Sciatic nerve (tissue), 2 donors: ENCODE data around the gene PPARD. TPM values are rescaled to one million over a fixed set of nuclear protein-coding genes. Genes with fewer than 3 reads are reported as not detected.
A peak's percentile ranks its signal among the peaks of the same experiment; 100 is the strongest.
"Not testable (repeated sequence)": the region's sequence is repeated elsewhere in the genome, so short reads cannot be mapped to it uniquely, and the experiment has no call there.

Experiments used
- ATAC-seq: fragments of 200-7000 bp; cut with Tn5 transposase; one replicate; pipeline ENCODE4 v1.9.1; 2020; ENCODE audit warnings: mild to moderate bottlenecking, moderate library complexity
- DNase-seq: peaks from one replicate; pipeline ENCODE4 v3.0.0-alpha.2; 2020; ENCODE audit warnings: low spot score
- intact Hi-C: fragments of 100-400 bp; cut with DNase I; formaldehyde crosslinking; loops from one replicate; pipeline ENCODE4 v1.14.2; 2022
- total RNA-seq: library from RNA; stranded (reverse); fragmentation: NEBNext Ultra II Directional; extraction: Animal tissue kit (Norgen Biotek cat#: 25700); gene quantifications from one replicate; pipeline ENCODE4 v1.2.1, GENCODE V29; 2021
- donor health status: DM: no; HTN: no; CAD: no.
- donor health status: DM: no; HTN: no; CAD: no.

Gene PPARD
- 26.7 TPM for total RNA-seq

- ATAC-seq (peak; percentile 99), DNase-seq (peak; percentile 99)
- intact Hi-C loops, result loop anchor here (2.0 kb wide), 1 partner anchor 104 kb away; no protein-coding TSS in a partner anchor
Observed at GRCh38 chr6:35342258-35343091, at the start of gene PPARD. TSS of gene PPARD (plus strand) at chr6:35342558. CDS start at chr6:35411088, 68,530 bp downstream.

GRCh38 chr6:35293681-35294080, 48.7 kb upstream of the PPARD start:
- intact Hi-C loops, result no loop called here
- no peak for DNase-seq
- no peak for ATAC-seq

- no peak for DNase-seq
- intact Hi-C loops, result no loop called here
- no peak for ATAC-seq
Observed at GRCh38 chr6:35294308-35294945, 47.9 kb upstream of the PPARD start.

GRCh38 chr6:35295036-35295435, 47.3 kb upstream of the PPARD start:
- DNase-seq, result no peak
- no peak for ATAC-seq
- intact Hi-C loops, result no loop called here

- DNase-seq (no peak), ATAC-seq (no peak)
- intact Hi-C loops, result no loop called here
Observed at GRCh38 chr6:35295521-35296315, 46.6 kb upstream of the PPARD start.

GRCh38 chr6:35296931-35297600, 45.3 kb upstream of the PPARD start:
- intact Hi-C loops, result no loop called here
- no peak for ATAC-seq
- DNase-seq, result peak; percentile 33

GRCh38 chr6:35297601-35298481, 44.5 kb upstream of the PPARD start, which contains the start of gene DEF6:
TSS of gene DEF6 (plus strand) at chr6:35297818. CDS start at chr6:35297857, 39 bp downstream.
- intact Hi-C loops, result no loop called here
- ATAC-seq (peak; percentile 94), DNase-seq (peak; percentile 87)

- DNase-seq, result no peak
- no peak for ATAC-seq
- intact Hi-C loops, result no loop called here
Observed at GRCh38 chr6:35298625-35299140, 43.7 kb upstream of the PPARD start.

GRCh38 chr6:35299674-35300073, 42.7 kb upstream of the PPARD start:
- intact Hi-C loops, result no loop called here
- no peak for DNase-seq
- no peak for ATAC-seq

- DNase-seq (no peak), ATAC-seq (no peak)
- intact Hi-C loops, result no loop called here
Observed at GRCh38 chr6:35300848-35301247, 41.5 kb upstream of the PPARD start.

GRCh38 chr6:35302604-35303241, 39.6 kb upstream of the PPARD start:
- intact Hi-C loops, result no loop called here
- no peak for DNase-seq
- ATAC-seq, result peak; percentile 51

GRCh38 chr6:35304299-35304698, 38.1 kb upstream of the PPARD start:
- ATAC-seq (no peak), DNase-seq (no peak)
- intact Hi-C loops, result no loop called here

GRCh38 chr6:35305117-35305516, 37.2 kb upstream of the PPARD start:
- DNase-seq, result no peak
- ATAC-seq, result no peak
- intact Hi-C loops, result no loop called here

- intact Hi-C loops, DNase-seq, ATAC-seq: not testable (repeated sequence)
Observed at GRCh38 chr6:35307138-35307537, 35.2 kb upstream of the PPARD start.

GRCh38 chr6:35308543-35308942, 33.8 kb upstream of the PPARD start:
- intact Hi-C loops, ATAC-seq, DNase-seq: not testable (repeated sequence)

GRCh38 chr6:35309611-35310264, 32.6 kb upstream of the PPARD start:
- no peak for DNase-seq
- no peak for ATAC-seq
- intact Hi-C loops, result no loop called here
